K562 (cell line): ENCODE results near the gene SLC33A1. TPM values are rescaled to one million over a fixed set of nuclear protein-coding genes. Genes with fewer than 3 reads are reported as not detected.

Source experiments
- CCAR2 ChIP-seq: fragments of 200-400 bp; formaldehyde crosslinking; IDR thresholded peaks from 2 replicates; pipeline ENCODE4 v1.6.1; 2017; ENCODE audit warnings: mild to moderate bottlenecking, low read depth, low read length
- CEBPG ChIP-seq, 3 experiments: fragments of 200-800 bp in 1 of 3; sonication (Bioruptor generic) in 1 of 3; sonication (generic) in 1 of 3; formaldehyde crosslinking in 1 of 3; IDR thresholded peaks in 2 of 3; conservative IDR thresholded peaks in 1 of 3; 2 replicates each; pipeline versions ENCODE4 v1.6.1 to v1.8.0; 2016 to 2022; ENCODE audit warnings: missing compliant biosample characterization in 2 of 3, missing genetic modification characterization in 2 of 3, mild to moderate bottlenecking in 1 of 3, missing genetic modification reagents in 1 of 3
- CHD2 ChIP-seq: IDR thresholded peaks from 2 replicates; pipeline ENCODE4 v1.6.1; 2011; ENCODE audit warnings: low read depth, low read length
- GABPB1 ChIP-seq: sonication (generic); formaldehyde crosslinking; IDR thresholded peaks from 2 replicates; pipeline ENCODE4 v1.8.0; 2022; ENCODE audit warnings: mild to moderate bottlenecking, missing genetic modification reagents
- GATAD2A ChIP-seq: fragments of 450-650 bp; IDR thresholded peaks from 2 replicates; pipeline ENCODE4 v1.6.1; 2017
- LCOR ChIP-seq: sonication (generic); formaldehyde crosslinking; IDR thresholded peaks from 2 replicates; pipeline ENCODE4 v1.8.0; 2022; ENCODE audit warnings: mild to moderate bottlenecking, missing genetic modification reagents
- POLR2AphosphoS2 ChIP-seq: IDR thresholded peaks from 2 replicates; pipeline ENCODE4 v1.6.1; 2012; ENCODE audit warnings: low read length, improper control_type of control experiment
- POLR2B ChIP-seq: fragments of 450-650 bp; IDR thresholded peaks from 2 replicates; pipeline ENCODE4 v1.6.1; 2018; ENCODE audit warnings: low read depth; ENCODE audit not compliant: partially characterized antibody
- POU5F1 ChIP-seq: fragments of 150-350 bp; IDR thresholded peaks from 2 replicates; pipeline ENCODE4 v1.6.1; 2014; ENCODE audit warnings: borderline replicate concordance, low read length, low read depth, mild to moderate bottlenecking; ENCODE audit not compliant: partially characterized antibody
- RBM17 ChIP-seq: fragments of 200-400 bp; formaldehyde crosslinking; IDR thresholded peaks from 2 replicates; pipeline ENCODE4 v1.6.1; 2017; ENCODE audit warnings: low read depth, mild to moderate bottlenecking, low read length, borderline replicate concordance
- SAFB2 ChIP-seq: fragments of 200-400 bp; formaldehyde crosslinking; IDR thresholded peaks from 2 replicates; pipeline ENCODE4 v1.6.1; 2018; ENCODE audit warnings: borderline replicate concordance, low read length, low read depth, moderate library complexity; ENCODE audit not compliant: severe bottlenecking
- SOX6 ChIP-seq: fragments of 450-650 bp; IDR thresholded peaks from 2 replicates; pipeline ENCODE4 v1.6.1; 2014; ENCODE audit warnings: mild to moderate bottlenecking
- TAF1 ChIP-seq: IDR thresholded peaks from 2 replicates; pipeline ENCODE4 v1.6.1; 2011; ENCODE audit warnings: mild to moderate bottlenecking, low read length, moderate library complexity; ENCODE audit not compliant: insufficient read depth, control insufficient read depth, severe bottlenecking; ENCODE audit errors: extremely low read depth
- TAL1 ChIP-seq: fragments of 450-650 bp; IDR thresholded peaks from 2 replicates; pipeline ENCODE4 v1.6.1; 2016; ENCODE audit warnings: mild to moderate bottlenecking
- TCF7 ChIP-seq: sonication (generic); IDR thresholded peaks from 2 replicates; pipeline ENCODE4 v1.6.1; 2016; ENCODE audit warnings: antibody characterized with exemption, borderline replicate concordance
- TGIF2 ChIP-seq: sonication (generic); formaldehyde crosslinking; IDR thresholded peaks from 2 replicates; pipeline ENCODE4 v1.8.1; 2022; ENCODE audit warnings: mild to moderate bottlenecking, missing genetic modification reagents, moderate library complexity
- THRAP3 ChIP-seq: fragments of 450-650 bp; IDR thresholded peaks from 2 replicates; pipeline ENCODE4 v1.6.1; 2016; ENCODE audit warnings: mild to moderate bottlenecking, inconsistent platforms, borderline replicate concordance
- TSC22D4 ChIP-seq: fragments of 450-650 bp; IDR thresholded peaks from 2 replicates; pipeline ENCODE4 v1.6.1; 2016; ENCODE audit warnings: missing genetic modification characterization, missing biosample characterization, control low read depth
- U2AF1 ChIP-seq: fragments of 200-400 bp; formaldehyde crosslinking; optimal IDR thresholded peaks from 2 replicates; pipeline ENCODE3; 2017; ENCODE audit warnings: mild to moderate bottlenecking, low read depth, low read length, moderate library complexity
- WHSC1 ChIP-seq: IDR thresholded peaks from one replicate; pipeline ENCODE4 v1.6.1; 2012; ENCODE audit warnings: low read length, control low read depth, inconsistent platforms
- ZFP1 ChIP-seq: fragments of 450-650 bp; formaldehyde crosslinking; IDR thresholded peaks from 2 replicates; pipeline ENCODE4 v1.4.0; 2020; ENCODE audit warnings: mild to moderate bottlenecking, mixed read lengths
- ZNF431 ChIP-seq: sonication (generic); formaldehyde crosslinking; IDR thresholded peaks from 2 replicates; pipeline ENCODE4 v1.8.0; 2022; ENCODE audit warnings: mild to moderate bottlenecking, missing genetic modification reagents
- ZNF507 ChIP-seq: conservative IDR thresholded peaks from 2 replicates; pipeline ENCODE4 v1.6.1; 2017; ENCODE audit warnings: missing genetic modification characterization, missing compliant biosample characterization
- ZNF583 ChIP-seq: fragments of 250-450 bp; sonication (Bioruptor Pico); IDR thresholded peaks from 2 replicates; pipeline ENCODE4 v1.4.0; 2020
- ZNF717 ChIP-seq: fragments of 250-450 bp; sonication (Bioruptor Pico); IDR thresholded peaks from 2 replicates; pipeline ENCODE4 v1.5.0; 2021
- polyA plus RNA-seq, 8 experiments: library from polyadenylated mRNA; depleted of rRNA in 4 of 8; stranded (reverse) in 5 of 8; unstranded in 3 of 8; fragments of >200 nt; fragmentation: Nextera tagmentation in 2 of 8; fragmentation: Illumina TruSeq in 1 of 8; extraction: Ambion mirVana in 2 of 8; extraction: Trizol in 1 of 8; gene quantifications; 2 replicates each; pipeline versions ENCODE4 v1.2.1 to v1.2.3, GENCODE V29; 2011 to 2014; ENCODE audit warnings: inconsistent platforms in 1 of 8, missing spikeins in 1 of 8
- total RNA-seq, 7 experiments: library from RNA; depleted of rRNA in 6 of 7; stranded (reverse); fragments of >200 nt in 6 of 7; fragmentation: Illumina TruSeq in 2 of 7; extraction: Trizol in 2 of 7; gene quantifications; 2 replicates each; pipeline versions ENCODE4 v1.2.1 to v1.2.3, GENCODE V29; 2011 to 2021; ENCODE audit warnings: low replicate concordance in 1 of 7
- TF ChIP-seq, protein P1 (sequence below): sonication (generic); formaldehyde crosslinking; IDR thresholded peaks from 2 replicates; pipeline ENCODE4 v1.8.0; 2022; ENCODE audit warnings: missing genetic modification reagents, mild to moderate bottlenecking, moderate library complexity, borderline replicate concordance
- TF ChIP-seq, protein P2 (sequence below), 2 experiments: IDR thresholded peaks in 1 of 2; conservative IDR thresholded peaks in 1 of 2; 2 replicates each; pipeline ENCODE4 v1.6.1; 2016; ENCODE audit warnings: low read depth in 2 of 2, mild to moderate bottlenecking in 1 of 2, missing compliant biosample characterization in 1 of 2, missing genetic modification characterization in 1 of 2, moderate library complexity in 1 of 2

Gene SLC33A1
- total and polyA plus RNA-seq, 9 of the 15 experiments (the other 6 are each of a cell fraction or from before 2014, with no cell fraction given) = 6.2 to 26.8 (median 19.6) TPM

DNA sequence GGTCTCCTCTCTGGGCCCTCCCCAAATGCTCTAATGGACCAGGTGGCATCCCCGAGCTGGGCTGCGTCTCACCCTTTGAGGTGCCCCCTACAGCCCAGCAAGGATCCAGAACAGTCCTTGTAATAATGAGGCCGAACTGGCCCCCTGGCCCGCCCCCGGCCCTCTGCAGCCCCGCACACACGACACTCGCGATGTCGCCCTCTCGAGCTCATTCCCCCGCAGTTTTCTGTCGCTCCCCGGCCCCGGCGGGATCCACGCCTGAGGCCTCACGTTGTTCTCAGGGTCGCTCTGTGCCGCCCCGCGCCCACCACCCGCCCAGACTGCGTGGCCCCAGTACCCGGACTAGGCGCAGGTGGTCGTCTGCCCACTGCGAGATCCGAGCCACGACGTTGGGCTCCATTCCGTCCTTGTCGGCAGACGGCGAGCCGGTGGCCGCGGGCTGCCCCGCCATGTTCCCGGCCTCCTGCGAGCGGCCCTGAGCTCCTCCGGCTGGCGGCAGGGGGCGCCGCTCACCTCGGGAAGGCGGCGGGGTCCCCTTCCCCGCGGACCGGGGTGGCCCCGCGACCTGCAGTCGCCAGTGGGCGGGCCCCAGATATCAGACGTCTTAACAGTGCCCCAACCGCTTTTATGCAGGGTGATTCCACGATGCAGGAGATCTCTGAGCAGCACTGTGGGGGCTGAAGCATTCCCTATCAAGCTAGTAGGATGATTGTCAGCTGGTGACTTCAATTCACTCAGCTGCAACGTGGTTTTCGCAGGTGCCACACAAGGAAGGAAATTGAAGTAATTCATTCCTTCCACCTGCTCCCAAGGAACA is 48.2 kb downstream of the SLC33A1 start, which contains the start of gene C3orf33 (continued):
- TF ChIP-seq ZNF717 (CRISPR knock-in tag) = no peak
- peak; percentile 84 for TF ChIP-seq TAF1
- TF ChIP-seq, protein P1, sequence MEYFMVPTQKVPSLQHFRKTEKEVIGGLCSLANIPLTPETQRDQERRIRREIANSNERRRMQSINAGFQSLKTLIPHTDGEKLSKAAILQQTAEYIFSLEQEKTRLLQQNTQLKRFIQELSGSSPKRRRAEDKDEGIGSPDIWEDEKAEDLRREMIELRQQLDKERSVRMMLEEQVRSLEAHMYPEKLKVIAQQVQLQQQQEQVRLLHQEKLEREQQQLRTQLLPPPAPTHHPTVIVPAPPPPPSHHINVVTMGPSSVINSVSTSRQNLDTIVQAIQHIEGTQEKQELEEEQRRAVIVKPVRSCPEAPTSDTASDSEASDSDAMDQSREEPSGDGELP (CRISPR knock-in tag) = peak; percentile 84
- TF ChIP-seq SAFB2 = no peak
- peak; percentile 73 for TF ChIP-seq GABPB1
- TF ChIP-seq CCAR2 = no peak
- TF ChIP-seq TGIF2 (CRISPR knock-in tag) = no peak
- no peak for TF ChIP-seq ZNF507 (tag)
- TF ChIP-seq ZNF431 = no peak
- no peak for TF ChIP-seq ZNF583 (CRISPR knock-in tag)
- TF ChIP-seq LCOR (CRISPR knock-in tag) = no peak; the same call in 1 of the 2 replicates
- TF ChIP-seq CHD2 = peak; percentile 36; the same call in 1 of the 2 replicates
- TF ChIP-seq THRAP3 = no peak
- TF ChIP-seq WHSC1 = no peak
- TF ChIP-seq ZFP1 (CRISPR knock-in tag) = no peak
- no peak for TF ChIP-seq CEBPG (CRISPR knock-in tag; IDR thresholded peaks at IDR 0.05)
- TF ChIP-seq CEBPG (tag; conservative IDR thresholded peaks at IDR 0.05 in 1 of 2, IDR thresholded peaks at IDR 0.05 in 1 of 2) = no peak
- TF ChIP-seq TCF7 = no peak
- TF ChIP-seq POLR2AphosphoS2 = no peak
- TF ChIP-seq RBM17 = no peak
- TF ChIP-seq U2AF1 = peak; percentile 83
- no peak for TF ChIP-seq TSC22D4 (tag)
- peak; percentile 36; the same call in 1 of the 2 replicates for TF ChIP-seq GATAD2A
- no peak for TF ChIP-seq TAL1
- peak; percentile 54 for TF ChIP-seq POLR2B
- peak; percentile 40 for TF ChIP-seq SOX6
- TF ChIP-seq, protein P2, sequence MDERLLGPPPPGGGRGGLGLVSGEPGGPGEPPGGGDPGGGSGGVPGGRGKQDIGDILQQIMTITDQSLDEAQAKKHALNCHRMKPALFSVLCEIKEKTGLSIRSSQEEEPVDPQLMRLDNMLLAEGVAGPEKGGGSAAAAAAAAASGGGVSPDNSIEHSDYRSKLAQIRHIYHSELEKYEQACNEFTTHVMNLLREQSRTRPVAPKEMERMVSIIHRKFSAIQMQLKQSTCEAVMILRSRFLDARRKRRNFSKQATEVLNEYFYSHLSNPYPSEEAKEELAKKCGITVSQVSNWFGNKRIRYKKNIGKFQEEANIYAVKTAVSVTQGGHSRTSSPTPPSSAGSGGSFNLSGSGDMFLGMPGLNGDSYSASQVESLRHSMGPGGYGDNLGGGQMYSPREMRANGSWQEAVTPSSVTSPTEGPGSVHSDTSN (CRISPR knock-in tag; IDR thresholded peaks at IDR 0.05; ENCODE audit: low read depth) = no peak
- TF ChIP-seq, protein P2 (tag; conservative IDR thresholded peaks at IDR 0.05; ENCODE audit: low read depth) = no peak
- no peak for TF ChIP-seq POU5F1
